GM19372 (cell line): ENCODE data around the gene ATXN7.

ENCODE experiments used
- ATAC-seq: cut with Tn5 transposase; IDR thresholded peaks from one replicate; pipeline ENCODE4 v1.9.1; 2021; ENCODE audit warnings: mild to moderate bottlenecking, low read depth, moderate library complexity; ENCODE audit not compliant: unreplicated experiment

Gene ATXN7

DNA sequence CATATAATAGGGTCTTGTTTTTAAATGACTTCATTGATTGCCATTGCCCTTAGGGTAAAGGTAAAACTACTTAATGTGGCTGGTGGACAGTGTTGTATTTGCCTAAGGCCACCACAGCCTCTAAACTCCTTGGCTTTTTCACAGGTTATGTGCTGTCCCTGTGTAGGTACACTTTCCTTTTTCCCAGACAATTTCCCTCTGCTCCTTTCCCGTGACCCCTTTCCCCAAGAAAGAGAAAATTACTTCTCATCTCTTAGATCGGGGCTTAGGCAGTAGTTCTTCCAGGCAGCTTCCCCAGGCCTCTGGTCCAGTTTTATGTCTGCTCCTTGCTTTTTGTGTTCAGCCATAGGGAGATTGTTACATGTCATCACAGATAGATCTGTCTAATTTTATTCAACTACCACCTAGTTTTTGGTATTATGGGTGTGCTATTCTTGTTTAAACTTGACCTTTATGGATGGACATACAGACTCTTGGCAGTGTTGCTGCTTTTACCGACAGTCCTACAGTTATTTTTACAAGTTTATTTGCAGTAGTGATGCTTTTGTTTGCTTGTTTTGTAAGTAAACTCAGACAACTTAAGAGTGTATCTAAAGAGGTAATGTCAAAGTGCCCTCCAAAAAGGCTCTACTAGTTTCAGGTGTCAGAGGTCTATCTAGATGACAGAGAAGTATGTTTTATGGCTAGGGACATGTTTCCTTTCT, 69.0 kb downstream of the ATXN7 start:
- ATAC-seq: no peak

DNA sequence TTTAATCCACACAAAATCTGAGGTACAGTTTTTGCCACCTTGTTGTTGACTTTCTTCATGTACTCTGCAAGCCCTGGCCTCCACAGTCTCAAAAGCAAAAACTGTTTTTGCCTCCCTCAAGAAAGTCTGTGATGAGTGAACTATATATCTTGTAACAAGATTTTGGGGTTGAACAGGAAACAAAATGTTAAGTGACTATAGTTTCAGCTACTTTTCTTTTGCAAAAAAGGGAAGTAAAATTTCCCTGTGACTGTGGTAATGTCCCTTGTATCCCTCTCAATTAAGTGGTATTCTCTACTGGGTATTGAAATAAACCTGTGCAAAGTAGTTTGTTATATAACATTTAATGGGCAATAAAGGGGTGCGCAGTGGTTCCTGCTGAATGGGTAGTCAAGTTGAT, 69.8 kb downstream of the ATXN7 start:
- peak; percentile 60 for ATAC-seq

DNA sequence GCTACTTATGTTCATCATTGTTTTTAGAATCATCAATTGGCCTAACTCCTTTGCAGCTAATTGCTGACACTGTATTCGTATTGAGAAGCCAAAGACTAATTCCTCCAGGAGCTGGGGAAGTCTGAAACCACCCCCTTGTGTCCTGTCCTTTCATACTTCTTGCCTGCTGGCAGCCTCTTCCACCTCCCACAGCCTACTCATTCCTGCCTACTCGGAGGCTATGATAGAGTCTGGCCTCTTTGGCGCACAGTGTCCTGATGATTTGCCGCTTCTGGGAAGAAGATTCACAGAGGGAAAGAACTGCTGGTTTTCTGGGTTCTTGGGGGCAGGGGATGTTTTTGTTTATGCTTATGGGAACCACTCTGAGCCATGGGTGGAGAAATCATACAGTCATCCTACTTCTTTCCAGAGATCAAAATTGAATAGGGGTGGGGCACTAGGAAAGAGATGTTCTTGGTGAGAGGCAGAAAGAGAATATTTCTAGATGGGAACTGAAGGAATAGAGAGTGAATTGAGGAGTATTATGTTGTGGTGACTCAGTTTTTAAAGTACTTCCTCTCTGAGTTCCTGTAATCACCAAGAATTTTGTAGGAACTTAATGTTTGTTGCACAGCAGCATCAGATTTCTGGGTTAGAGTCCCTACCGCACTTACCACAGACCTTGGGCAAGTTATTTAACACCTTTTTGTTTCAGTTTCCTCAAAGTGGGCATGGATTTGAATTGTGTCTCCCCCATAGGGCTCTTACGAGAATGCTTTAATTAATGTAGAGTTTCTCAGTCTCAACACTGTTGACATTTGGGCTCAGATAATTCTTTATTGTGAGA, 70.6 kb downstream of the ATXN7 start:
- ATAC-seq: no peak

DNA sequence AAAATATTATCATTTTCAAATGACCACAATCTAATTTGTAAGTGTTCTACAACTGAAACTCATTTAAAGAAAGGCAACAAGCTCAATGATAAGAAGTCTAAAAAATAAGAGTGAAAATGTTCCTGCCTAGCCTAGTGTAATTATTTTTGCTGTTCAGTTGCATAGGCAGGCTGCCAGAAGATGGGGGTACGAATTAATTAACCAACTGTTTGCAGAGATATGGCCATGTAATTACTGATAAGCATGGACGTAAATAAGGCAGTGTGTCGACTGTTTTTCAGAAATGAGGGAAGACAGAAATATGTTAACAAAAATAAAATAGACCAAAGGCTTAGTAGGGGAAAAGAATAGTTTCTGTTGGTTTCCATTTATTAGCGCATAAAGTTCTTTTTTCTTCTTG, 73.3 kb downstream of the ATXN7 start:
- no peak for ATAC-seq

DNA sequence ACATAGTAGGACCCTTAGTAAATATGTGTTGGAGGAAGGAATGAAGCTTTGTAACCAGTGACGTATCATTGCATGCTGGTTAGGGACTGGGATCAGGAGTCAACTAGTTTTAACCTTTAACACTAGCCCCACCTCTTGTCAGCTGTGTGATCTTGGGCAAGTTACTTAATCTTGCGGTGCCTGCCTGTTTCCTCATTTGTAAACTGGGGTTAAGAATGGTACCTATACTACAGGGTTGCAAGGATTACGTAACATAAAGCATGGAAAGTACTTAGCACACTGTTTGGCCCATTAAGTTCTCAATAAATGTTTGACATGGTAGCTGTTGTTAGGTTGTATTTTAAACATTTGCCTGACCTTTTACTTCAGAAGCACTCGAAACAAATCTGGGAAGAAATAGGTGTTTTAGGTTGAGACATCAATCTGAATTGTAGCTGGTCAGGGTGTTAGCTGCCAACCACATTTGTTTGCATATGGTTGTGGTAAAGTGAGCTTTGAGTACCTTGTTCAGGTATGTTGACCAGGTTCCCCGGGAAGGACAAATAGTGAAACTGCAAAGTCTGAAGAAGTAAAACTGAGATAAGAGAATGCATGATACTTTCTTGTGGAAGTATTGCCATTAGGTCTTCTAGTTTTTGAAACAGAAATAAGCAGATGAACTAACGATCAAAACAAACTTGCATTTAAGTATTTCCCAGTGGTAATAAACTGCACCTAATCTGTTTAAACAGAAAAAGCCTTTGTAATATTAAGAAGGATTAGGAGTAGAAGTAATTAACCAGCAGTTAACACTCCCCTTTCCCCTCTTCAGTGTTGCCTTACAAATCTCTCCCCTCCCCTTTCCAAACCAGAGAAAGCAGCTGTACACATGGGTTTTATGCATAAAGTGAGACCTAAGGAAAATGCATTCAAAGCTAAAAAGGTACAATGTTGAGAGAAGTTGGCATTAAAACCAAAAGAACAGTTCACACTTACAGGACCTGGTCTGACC, 74.3 kb downstream of the ATXN7 start:
- peak; percentile 50 for ATAC-seq

DNA sequence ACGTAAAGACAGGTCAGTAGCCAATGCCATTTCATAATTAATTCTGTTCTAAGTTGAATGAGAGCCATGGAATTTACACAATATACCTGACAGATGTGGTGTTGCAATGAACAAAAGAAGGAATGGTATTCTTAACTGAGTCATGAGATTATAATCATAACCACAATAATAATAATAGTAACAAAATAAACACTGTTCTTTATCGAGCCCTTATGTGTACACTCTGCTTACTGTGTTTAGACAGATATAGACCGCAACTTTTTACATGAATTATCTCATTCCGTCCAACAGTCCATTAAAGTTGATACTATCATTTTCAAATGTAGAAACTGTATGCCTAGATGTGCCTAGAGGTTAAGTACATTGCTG, 76.7 kb downstream of the ATXN7 start:
- no peak for ATAC-seq

DNA sequence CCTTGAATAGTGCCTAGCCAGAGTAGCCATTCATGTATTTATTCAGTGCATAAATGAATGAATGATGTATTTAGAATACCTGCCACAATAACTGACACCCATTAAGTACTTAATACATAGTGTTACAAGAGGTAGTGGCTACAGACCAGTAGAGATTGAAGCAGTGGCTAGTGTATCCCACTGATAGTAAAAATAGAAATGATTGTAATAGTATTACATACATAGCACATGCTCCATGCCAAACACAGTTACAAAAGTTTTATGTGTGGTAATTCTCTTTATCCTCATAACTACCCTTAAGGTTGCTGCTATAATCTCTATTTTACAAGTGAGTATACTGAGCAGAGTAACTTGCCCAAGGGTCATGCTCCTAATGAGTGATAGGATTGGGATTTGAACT, 78.9 kb downstream of the ATXN7 start:
- ATAC-seq: no peak

DNA sequence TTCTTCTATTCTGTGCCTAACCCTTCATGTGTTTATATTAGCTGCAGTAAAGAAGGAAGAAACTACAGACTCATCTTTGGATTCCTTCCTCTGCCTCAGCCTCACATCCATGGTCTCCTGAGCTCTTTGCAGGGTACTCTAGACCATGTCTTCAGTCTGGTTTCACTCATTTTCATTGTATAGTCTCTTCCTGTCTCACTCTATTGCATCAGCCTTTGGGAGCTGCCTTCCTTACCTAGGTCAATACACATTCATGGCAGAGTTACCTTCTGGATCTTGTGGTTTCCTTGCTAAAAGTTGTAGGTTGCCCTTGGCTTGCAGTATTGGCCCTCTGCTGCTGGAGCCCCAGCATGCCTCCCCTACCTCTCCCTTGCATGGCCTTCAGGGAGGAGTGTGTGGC, 80.0 kb downstream of the ATXN7 start:
- ATAC-seq: no peak

DNA sequence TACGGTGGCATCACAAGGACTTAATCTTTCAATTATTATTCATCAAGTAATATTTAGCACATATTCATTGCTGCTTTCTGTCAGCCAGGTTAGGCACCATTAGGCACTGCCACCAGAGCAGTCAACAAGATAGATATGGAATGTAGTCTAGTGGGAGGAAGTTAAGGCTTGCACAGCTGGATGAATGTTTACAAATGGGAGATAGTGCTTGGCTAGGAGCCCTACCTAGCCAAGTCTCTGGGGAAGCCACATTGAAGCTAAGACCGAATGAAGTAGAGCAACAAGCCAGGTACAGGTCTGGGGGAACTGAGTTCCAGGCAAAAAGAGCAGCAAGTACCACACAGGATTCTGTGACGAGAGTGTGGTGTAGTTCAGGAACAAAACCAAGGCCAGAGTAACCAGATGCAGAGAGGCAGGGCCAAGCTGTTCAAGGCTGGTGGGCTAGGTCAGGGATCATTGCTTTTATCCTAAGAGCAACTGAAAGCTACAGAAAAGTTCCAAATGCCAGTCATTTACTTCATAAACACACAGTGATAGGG, 82.0 kb downstream of the ATXN7 start:
- no peak for ATAC-seq

DNA sequence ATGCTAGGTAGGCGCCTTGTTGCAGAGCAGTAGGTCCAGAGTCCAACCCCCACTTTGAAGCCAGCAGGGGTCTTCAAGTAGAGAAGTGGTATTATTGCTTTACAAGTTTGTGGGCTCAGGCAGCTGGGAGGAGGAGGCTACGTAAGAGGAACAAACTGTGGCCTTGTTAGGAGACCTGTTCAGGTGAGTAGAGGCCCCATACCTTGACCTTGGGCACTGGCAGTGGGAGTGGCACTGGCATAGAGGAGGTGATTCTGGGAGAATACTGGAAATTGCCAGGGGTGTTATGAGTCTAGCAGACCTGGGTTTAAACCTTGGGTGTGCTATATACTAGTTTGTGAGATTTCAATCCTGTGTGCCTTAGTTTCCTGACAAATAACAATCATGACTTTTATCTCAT, 83.1 kb downstream of the ATXN7 start:
- ATAC-seq: no peak

DNA sequence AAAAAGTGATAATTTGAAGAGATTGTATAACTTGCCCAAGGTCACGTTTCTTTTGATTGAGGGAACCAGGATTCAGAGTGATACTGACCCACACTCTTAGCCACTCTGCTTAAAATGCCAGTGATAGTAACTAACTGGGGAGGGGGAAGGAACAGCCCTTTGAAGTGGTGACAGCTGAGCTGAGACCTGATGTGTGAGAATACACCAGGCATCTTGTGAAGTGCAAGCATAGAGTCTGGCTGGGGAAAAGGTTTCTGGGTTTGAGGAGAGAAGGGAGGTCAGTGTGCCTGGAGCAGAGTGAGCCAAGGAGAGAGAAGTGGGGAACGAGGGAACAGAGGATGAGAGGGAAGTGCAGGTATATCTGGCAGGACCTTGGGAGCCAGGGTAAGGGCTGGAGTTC, 83.9 kb downstream of the ATXN7 start:
- no peak for ATAC-seq

DNA sequence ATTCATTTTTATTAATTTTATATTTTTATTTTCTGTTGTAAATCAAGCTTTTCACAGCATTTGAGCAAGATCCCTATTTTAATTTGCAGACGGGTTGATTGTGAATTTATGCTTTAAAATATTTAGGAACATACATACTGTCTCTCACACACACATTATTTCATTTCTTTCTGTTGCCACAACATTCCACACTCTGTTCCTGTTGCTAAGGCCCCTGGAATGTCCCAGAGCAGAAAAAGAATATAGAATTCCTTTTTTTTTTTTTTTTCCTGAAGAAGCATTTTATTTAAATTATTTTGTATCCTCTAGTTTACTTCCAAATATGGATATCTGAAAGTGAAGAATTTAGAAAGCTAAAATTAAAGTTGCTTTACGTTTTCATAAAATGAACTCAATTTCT, 85.3 kb downstream of the ATXN7 start:
- no peak for ATAC-seq

DNA sequence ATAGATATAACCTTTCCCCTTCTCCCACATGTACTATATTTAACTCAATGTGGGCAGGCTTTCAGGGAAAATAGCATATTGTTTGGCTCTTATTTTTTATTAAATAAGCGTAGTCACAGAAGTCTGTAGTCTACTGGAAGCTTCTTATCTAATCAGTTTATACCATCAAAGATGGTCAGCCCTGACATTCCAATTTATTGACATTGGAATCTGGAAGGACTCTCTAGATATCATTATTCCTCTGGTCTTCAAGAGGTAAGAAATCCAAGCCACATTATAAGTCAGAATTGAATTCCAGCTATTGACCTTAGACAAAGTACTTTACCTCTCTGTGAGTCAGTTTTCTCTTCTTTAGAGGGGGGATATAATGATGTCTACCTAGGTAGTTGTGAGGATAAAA, 87.0 kb downstream of the ATXN7 start:
- no peak for ATAC-seq

DNA sequence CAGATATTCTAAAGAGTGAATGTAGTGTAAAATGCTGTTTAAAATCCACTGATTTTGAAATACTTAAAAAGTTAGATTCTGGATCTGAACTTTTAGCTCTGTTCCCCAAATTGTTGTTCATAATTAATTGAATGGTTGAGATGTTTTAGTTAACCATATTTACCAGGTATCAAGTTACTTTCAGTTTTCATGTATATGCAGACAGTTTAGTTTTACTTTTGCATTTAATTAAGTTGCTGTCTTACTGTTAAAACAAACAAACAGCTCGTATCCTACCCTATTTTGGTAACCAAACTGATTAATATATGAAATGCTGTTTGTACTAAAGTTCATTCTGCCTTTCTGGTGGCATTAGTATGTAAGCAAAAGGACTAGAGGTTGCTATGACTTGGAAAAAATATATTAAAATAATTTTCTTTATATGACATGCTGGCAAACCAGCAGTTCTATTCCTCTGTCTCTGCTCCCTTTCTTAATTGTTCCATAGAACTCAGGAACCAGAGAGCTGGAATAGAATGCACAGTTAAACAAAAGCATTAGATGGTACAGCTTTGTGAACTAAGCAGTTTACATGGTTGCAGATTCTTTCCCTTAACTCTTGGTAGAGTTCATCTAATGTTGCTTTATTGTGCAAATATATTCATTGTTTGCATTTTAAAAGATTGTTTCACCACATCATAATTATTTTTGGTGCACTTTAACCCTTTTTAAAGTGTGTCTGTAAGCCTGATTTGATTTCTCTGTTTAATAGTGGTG, 88.0 kb downstream of the ATXN7 start:
- ATAC-seq: no peak

DNA sequence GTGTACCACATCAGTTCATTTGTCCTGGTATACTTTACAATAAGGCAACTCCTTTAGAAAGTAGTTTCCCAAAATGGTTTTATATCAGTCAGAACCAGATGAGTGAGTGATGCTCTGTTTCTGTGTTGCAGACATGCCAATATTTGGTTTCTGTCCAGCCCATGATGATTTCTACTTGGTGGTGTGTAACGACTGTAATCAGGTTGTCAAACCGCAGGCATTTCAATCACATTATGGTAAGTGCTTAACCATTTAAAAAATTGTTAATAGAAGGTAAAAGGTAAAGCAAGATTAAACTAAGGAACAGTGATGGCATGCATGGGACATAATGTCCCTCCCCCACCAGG, 88.6 kb downstream of the ATXN7 start:
- no peak for ATAC-seq

DNA sequence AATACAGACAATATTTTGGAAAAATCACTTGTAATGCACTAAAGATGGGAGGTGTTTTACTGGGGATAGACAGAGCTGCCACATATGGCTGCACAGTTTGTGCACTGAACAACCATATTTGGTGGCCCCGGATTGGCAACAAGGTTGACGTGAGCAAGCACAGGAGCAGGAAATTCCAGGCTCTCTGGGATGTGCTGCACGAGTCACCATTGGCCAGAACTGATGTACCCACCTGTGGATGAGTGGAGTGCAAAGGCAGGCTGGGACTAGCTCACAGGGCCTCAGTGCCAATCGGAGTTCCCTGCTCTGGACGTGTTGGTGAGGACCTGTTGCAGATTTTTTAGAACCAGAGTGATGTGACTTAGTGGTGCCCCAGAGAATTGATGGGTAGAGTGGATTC, 90.5 kb downstream of the ATXN7 start:
- ATAC-seq: no peak

DNA sequence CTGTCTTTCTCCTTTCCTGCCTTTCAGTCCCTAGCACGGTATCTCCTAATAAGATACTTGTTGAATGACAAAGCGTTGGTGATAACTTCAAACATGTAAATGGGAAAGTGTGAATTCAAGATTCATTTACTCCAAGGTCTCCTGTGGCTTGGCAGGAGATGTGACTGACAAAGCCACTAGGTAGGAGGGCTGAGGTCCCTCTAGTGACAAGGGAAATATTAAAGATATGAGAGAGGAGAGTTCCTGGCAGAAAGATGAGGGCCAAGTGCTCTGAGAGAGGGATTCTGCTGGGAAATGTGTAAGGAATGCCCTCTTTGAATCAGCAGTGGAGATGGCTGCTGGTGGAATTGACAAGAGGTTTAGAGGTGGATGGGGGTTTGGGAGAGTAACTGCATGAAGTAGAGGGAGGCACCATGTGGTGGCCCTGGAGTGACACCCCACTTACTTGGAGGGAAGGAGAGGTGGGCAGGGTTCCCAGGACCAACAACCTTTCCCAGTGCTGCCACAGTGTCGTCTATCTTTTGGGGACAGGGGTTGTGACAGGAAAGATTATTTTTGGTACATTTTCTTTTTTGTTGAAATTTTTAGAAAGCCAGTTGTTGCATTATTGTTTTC, 91.5 kb downstream of the ATXN7 start:
- ATAC-seq: no peak

DNA sequence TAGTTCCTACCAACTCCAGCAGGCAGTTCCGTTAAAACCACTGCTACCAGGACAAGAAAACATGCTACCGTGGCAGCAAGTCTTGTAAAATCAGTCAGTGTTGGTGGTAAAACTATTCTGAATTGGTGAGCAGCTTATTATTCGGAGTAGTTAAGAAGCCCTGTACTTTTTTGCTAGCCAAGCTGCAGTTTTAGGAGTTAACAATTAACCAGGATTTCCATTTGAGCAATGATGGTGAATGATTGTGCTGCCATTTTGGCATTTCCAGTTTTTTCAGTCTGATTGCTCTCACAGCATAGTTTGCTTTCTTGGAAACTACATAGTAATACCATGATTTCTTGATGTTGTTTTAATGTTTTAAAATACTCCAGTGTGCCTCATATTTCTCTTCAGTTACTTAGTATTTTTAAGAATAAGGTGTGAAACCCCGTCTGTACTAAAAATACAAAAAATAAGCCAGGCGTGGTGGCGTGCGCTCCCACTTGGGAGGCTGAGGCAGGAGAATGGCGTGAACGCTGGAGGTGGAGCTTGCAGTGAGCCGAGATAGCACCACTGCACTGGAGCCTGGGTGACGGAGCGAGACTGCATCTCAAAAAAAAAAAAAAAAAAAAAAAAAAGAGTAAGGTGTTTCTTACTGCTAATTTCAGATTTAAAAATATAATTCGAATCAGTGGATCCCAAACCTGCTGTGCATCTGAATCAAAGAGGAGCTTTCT, 92.3 kb downstream of the ATXN7 start:
- ATAC-seq: no peak

DNA sequence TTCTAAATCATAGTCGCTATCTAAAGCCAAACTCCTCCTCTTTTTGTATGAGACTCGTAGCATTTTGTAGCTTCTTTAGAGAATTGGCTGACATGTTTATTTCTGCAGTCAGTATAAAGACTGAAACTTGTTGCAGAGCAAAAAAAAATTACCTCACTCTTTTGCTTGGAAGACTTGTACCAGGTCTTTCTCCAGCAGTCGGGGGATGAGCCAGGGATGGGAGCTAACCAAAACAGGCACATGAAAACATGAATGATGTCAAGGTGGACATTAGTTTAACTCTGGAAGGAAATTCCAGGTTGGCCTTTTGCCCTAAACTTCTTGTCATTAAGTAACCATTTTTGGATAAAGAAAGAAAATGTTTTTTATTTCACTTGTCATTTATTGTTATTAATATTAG, 95.5 kb downstream of the ATXN7 start:
- ATAC-seq: no peak
